HEK293 (cell line): ENCODE results near the gene AKR1A1.

Source experiments
- CTCF ChIA-PET: fragments of 350-600 bp; formaldehyde crosslinking; extraction: SDS; loops from one replicate; lab custom pipeline; 2021; ENCODE audit warnings: antibody characterized with exemption; lab: Yijun Ruan, JAX
- POLR2A ChIA-PET: fragments of 300-600 bp; formaldehyde crosslinking; extraction: SDS; loops from one replicate; lab custom pipeline; 2020; ENCODE audit warnings: antibody characterized with exemption, inconsistent platforms; lab: Yijun Ruan, JAX
- H3K27ac ChIP-seq: fragments of 200-500 bp; sonication (Bioruptor generic); 2 replicates; pipeline ENCODE4 v1.5.1; 2014; ENCODE audit warnings: low read depth, low read length, control low read depth, inconsistent platforms; ENCODE audit errors: extremely low read depth
- H3K36me3 ChIP-seq, 2 experiments: fragments of 200-500 bp in 1 of 2; sonication (Bioruptor generic) in 1 of 2; 1 replicate in 1 of 2; 2 replicates in 1 of 2; pipeline ENCODE4 v1.5.1; 2014 to 2017; ENCODE audit warnings: inconsistent platforms in 2 of 2, low read length in 2 of 2; ENCODE audit not compliant: control insufficient read depth in 2 of 2, insufficient read depth in 1 of 2
- H3K4me1 ChIP-seq: fragments of 200-500 bp; sonication (Bioruptor generic); 2 replicates; pipeline ENCODE4 v1.5.1; 2014; ENCODE audit warnings: mild to moderate bottlenecking, low read length, inconsistent platforms; ENCODE audit not compliant: control insufficient read depth, insufficient read depth
- H3K4me3 ChIP-seq: 2 replicates; pipeline ENCODE4 v1.5.1; 2011; ENCODE audit warnings: low read depth, mild to moderate bottlenecking, control low read depth, low read length, moderate library complexity
- H3K9me3 ChIP-seq: fragments of 200-500 bp; sonication (Bioruptor generic); 2 replicates; pipeline ENCODE4 v1.5.1; 2014; ENCODE audit warnings: low read depth, low read length, inconsistent platforms; ENCODE audit not compliant: control insufficient read depth, insufficient read depth
- BCL11B ChIP-seq: fragments of 450-650 bp; formaldehyde crosslinking; IDR thresholded peaks from 2 replicates; pipeline ENCODE4 v1.5.1; 2016; ENCODE audit warnings: low read depth, missing biosample characterization, missing genetic modification characterization
- CTCF ChIP-seq: fragments of 450-650 bp; formaldehyde crosslinking; IDR thresholded peaks from 2 replicates; pipeline ENCODE4 v1.5.1; 2016; ENCODE audit warnings: missing biosample characterization, missing genetic modification characterization
- HOXA7 ChIP-seq: sonication (generic); formaldehyde crosslinking; IDR thresholded peaks from 2 replicates; pipeline ENCODE4 v1.8.1; 2022; ENCODE audit warnings: missing genetic modification reagents, borderline replicate concordance
- INSM2 ChIP-seq: fragments of 450-650 bp; formaldehyde crosslinking; IDR thresholded peaks from 2 replicates; pipeline ENCODE4 v1.5.1; 2016; ENCODE audit warnings: missing biosample characterization, missing genetic modification characterization
- KLF1 ChIP-seq: fragments of 450-650 bp; formaldehyde crosslinking; IDR thresholded peaks from 2 replicates; pipeline ENCODE4 v1.5.1; 2016; ENCODE audit warnings: missing biosample characterization, missing genetic modification characterization
- PRDM10 ChIP-seq: fragments of 450-650 bp; formaldehyde crosslinking; IDR thresholded peaks from 2 replicates; pipeline ENCODE4 v1.5.1; 2016; ENCODE audit warnings: missing biosample characterization, missing genetic modification characterization
- SALL2 ChIP-seq: fragments of 450-650 bp; formaldehyde crosslinking; IDR thresholded peaks from 2 replicates; pipeline ENCODE4 v1.5.0; 2017; ENCODE audit warnings: missing biosample characterization, mild to moderate bottlenecking, missing genetic modification characterization, borderline replicate concordance
- SP7 ChIP-seq: fragments of 450-650 bp; formaldehyde crosslinking; IDR thresholded peaks from 2 replicates; pipeline ENCODE4 v1.5.1; 2016; ENCODE audit warnings: missing biosample characterization, missing genetic modification characterization
- ZBTB7A ChIP-seq: fragments of 450-650 bp; formaldehyde crosslinking; IDR thresholded peaks from 2 replicates; pipeline ENCODE4 v1.5.1; 2016; ENCODE audit warnings: low read depth, missing biosample characterization, missing genetic modification characterization
- ZEB2 ChIP-seq: fragments of 450-650 bp; formaldehyde crosslinking; IDR thresholded peaks from 2 replicates; pipeline ENCODE4 v1.5.1; 2016; ENCODE audit warnings: missing biosample characterization, missing genetic modification characterization
- ZFHX2 ChIP-seq: fragments of 450-650 bp; formaldehyde crosslinking; conservative IDR thresholded peaks from 2 replicates; pipeline ENCODE4 v1.5.1; 2016; ENCODE audit warnings: missing biosample characterization, missing genetic modification characterization
- ZNF121 ChIP-seq: fragments of 450-650 bp; formaldehyde crosslinking; IDR thresholded peaks from 2 replicates; pipeline ENCODE4 v1.5.1; 2016; ENCODE audit warnings: missing biosample characterization, missing genetic modification characterization
- ZNF155 ChIP-seq: fragments of 450-650 bp; formaldehyde crosslinking; IDR thresholded peaks from 2 replicates; pipeline ENCODE4 v1.5.1; 2016; ENCODE audit warnings: missing biosample characterization, missing genetic modification characterization
- ZNF157 ChIP-seq: fragments of 450-650 bp; formaldehyde crosslinking; IDR thresholded peaks from 2 replicates; pipeline ENCODE4 v1.5.1; 2016; ENCODE audit warnings: missing biosample characterization, missing genetic modification characterization
- ZNF23 ChIP-seq: fragments of 450-650 bp; formaldehyde crosslinking; IDR thresholded peaks from 2 replicates; pipeline ENCODE4 v1.5.1; 2016; ENCODE audit warnings: missing biosample characterization, missing genetic modification characterization, borderline replicate concordance
- ZNF391 ChIP-seq: fragments of 450-650 bp; formaldehyde crosslinking; IDR thresholded peaks from 2 replicates; pipeline ENCODE4 v1.5.1; 2016; ENCODE audit warnings: low read depth, missing biosample characterization, missing genetic modification characterization, borderline replicate concordance
- ZNF513 ChIP-seq: fragments of 450-650 bp; IDR thresholded peaks from 2 replicates; pipeline ENCODE4 v1.5.1; 2018; ENCODE audit warnings: missing biosample characterization, missing genetic modification characterization
- ZNF585B ChIP-seq: fragments of 450-650 bp; formaldehyde crosslinking; IDR thresholded peaks from 2 replicates; pipeline ENCODE4 v1.5.1; 2016; ENCODE audit warnings: missing biosample characterization, missing genetic modification characterization
- ZNF629 ChIP-seq: fragments of 450-650 bp; formaldehyde crosslinking; IDR thresholded peaks from 2 replicates; pipeline ENCODE4 v1.5.1; 2017; ENCODE audit warnings: missing biosample characterization, missing genetic modification characterization
- ZNF707 ChIP-seq: fragments of 450-650 bp; formaldehyde crosslinking; IDR thresholded peaks from 2 replicates; pipeline ENCODE4 v1.5.1; 2016; ENCODE audit warnings: missing biosample characterization, missing genetic modification characterization
- ZNF768 ChIP-seq: fragments of 450-650 bp; formaldehyde crosslinking; IDR thresholded peaks from 2 replicates; pipeline ENCODE4 v1.5.1; 2018; ENCODE audit warnings: missing biosample characterization, mild to moderate bottlenecking, missing genetic modification characterization

AKR1A1 gene

GRCh38 chr1:45531873-45532272 lies 18.8 kb upstream of the AKR1A1 start:
- TF ChIP-seq ZEB2 (tag by site-specific recombination) = no peak
- TF ChIP-seq ZNF121 = 0 out of 2 replicates have a peak, but pooled peaks have one; percentile 1
- no peak for TF ChIP-seq ZNF707 (tag by site-specific recombination)
- peak; percentile 82 for TF ChIP-seq ZNF513
- POLR2A ChIA-PET = interaction anchor here (6.4 kb wide), 1 partner anchor 11 kb away, joined by 59 read pairs; the partner anchor contains the start of gene PRDX1
- no peak overlapping the region for H3K27ac ChIP-seq

GRCh38 chr1:45535988-45536766 lies 14.4 kb upstream of the AKR1A1 start:
- Histone ChIP-seq H3K9me3 (no peaks in the 10 kb centered on the region), H3K4me3 (no peak overlapping the region), H3K4me1 (peaks cover 3% of the 10 kb centered on the region; the same call in 1 of the 2 replicates), H3K36me3 (no peaks in the 10 kb centered on the region), H3K27ac (no peak overlapping the region)
- CTCF ChIA-PET = interaction anchor here (2.5 kb wide), 1 partner anchor 34 kb away, joined by 17 read pairs; no protein-coding TSS in a partner anchor
- POLR2A ChIA-PET = interaction anchor here (0.6 to 6.4 kb wide), 4 partner anchors 10 to 45 kb away, joined by 3 to 59 read pairs (median 6); partner anchors contain the start of genes AKR1A1, PRDX1 and TESK2
- TF ChIP-seq HOXA7 (CRISPR knock-in tag) (no peak), KLF1 (peak; percentile 91), ZNF585B (tag by site-specific recombination) (no peak), BCL11B (tag by site-specific recombination) (no peak), PRDM10 (tag by site-specific recombination) (no peak), SP7 (tag by site-specific recombination) (peak; percentile 17), SALL2 (tag by site-specific recombination) (no peak)

More at GRCh38 chr1:45531873-45532272, 18.8 kb upstream of the AKR1A1 start:
- Histone ChIP-seq H3K36me3 (no peaks in the 10 kb centered on the region), H3K4me3 (no peak overlapping the region), H3K9me3 (no peaks in the 10 kb centered on the region), H3K4me1 (peaks cover 3% of the 10 kb centered on the region; the same call in 1 of the 2 replicates)
- CTCF ChIA-PET = no interaction called here

- Histone ChIP-seq H3K9me3 (no peaks in the 10 kb centered on the region), H3K4me1 (peaks cover 3% of the 10 kb centered on the region; the same call in 1 of the 2 replicates), H3K4me3 (no peak overlapping the region), H3K27ac (no peak overlapping the region), H3K36me3 (no peaks in the 10 kb centered on the region)
- ChIA-PET POLR2A (interaction anchor here (0.6 to 6.4 kb wide), 4 partner anchors 9 to 46 kb away, joined by 3 to 59 read pairs (median 6); partner anchors contain the start of genes AKR1A1, PRDX1 and TESK2), CTCF (interaction anchor here (2.5 kb wide), 1 partner anchor 33 kb away, joined by 17 read pairs; no protein-coding TSS in a partner anchor)
- no peak for TF ChIP-seq ZNF155 (tag by site-specific recombination)
- no peak for TF ChIP-seq HOXA7 (CRISPR knock-in tag)
- no peak for TF ChIP-seq ZNF391 (tag by site-specific recombination)
- no peak for TF ChIP-seq INSM2
- no peak for TF ChIP-seq ZNF629 (tag by site-specific recombination)
- no peak for TF ChIP-seq ZNF768 (tag by site-specific recombination)
- TF ChIP-seq SP7 (tag by site-specific recombination) = no peak
- TF ChIP-seq ZNF157 (tag by site-specific recombination) = no peak
- no peak for TF ChIP-seq ZNF23
- no peak for TF ChIP-seq ZBTB7A
- TF ChIP-seq ZFHX2 (tag by site-specific recombination) = no peak
- TF ChIP-seq CTCF = no peak
These were observed 13.7 kb upstream of the AKR1A1 start for GRCh38 chr1:45536886-45537285.
